HepG2 (cell line): Measurements from ENCODE around the gene C22orf39. TPM values are rescaled to one million over a fixed set of nuclear protein-coding genes. Genes with fewer than 3 reads are reported as not detected.

Experiments
- ATAC-seq: fragments of 200-7000 bp; cut with Tn5 transposase; 3 replicates; pipeline ENCODE4 v1.9.1; 2020; ENCODE audit warnings: mild to moderate bottlenecking, moderate library complexity
- BruUV-seq: library from RNA; stranded (reverse); fragments of 400-500 nt; replicated peaks from 2 replicates; lab custom pipeline; 2021; lab: Mats Ljungman, UMichigan
- CTCF ChIA-PET: fragments of 300-600 bp; formaldehyde crosslinking; extraction: SDS; loops from one replicate; lab custom pipeline; 2021; ENCODE audit warnings: low total read pairs, inconsistent platforms, low intra/inter-chr PET ratio; lab: Yijun Ruan, JAX
- POLR2A ChIA-PET: fragments of 350-600 bp; sonication (Branson Sonifier 250); formaldehyde crosslinking; loops from one replicate; lab custom pipeline; 2020; ENCODE audit warnings: antibody characterized with exemption, inconsistent platforms; lab: Yijun Ruan, JAX
- DNase-seq: peaks from one replicate; pipeline ENCODE4 v3.0.0-alpha.2; 2015; ENCODE audit warnings: low spot score
- FAIRE-seq: peaks from 3 replicates; lab custom pipeline; 2011; peaks lifted over from hg19 to GRCh38; lab: Jason Lieb, UNC
- H2AFZ ChIP-seq: one replicate; pipeline ENCODE4 v1.6.1; 2011; ENCODE audit warnings: low read length, inconsistent platforms
- H3K27ac ChIP-seq: fragments of 300-600 bp; 3 replicates; pipeline ENCODE4 v1.8.0; 2011; ENCODE audit warnings: mixed run types, mild to moderate bottlenecking, mixed read lengths, low read length, inconsistent platforms; ENCODE audit not compliant: insufficient read depth; ENCODE audit errors: extremely low read length
- H3K27me3 ChIP-seq, 2 experiments: fragments of 200-600 bp in 1 of 2; 2 replicates in 1 of 2; 3 replicates in 1 of 2; pipeline versions ENCODE4 v1.6.0 to v1.8.0; 2011; ENCODE audit warnings: low read length in 2 of 2, mild to moderate bottlenecking in 2 of 2, moderate library complexity in 2 of 2, inconsistent platforms in 1 of 2; ENCODE audit not compliant: insufficient read depth in 2 of 2, control insufficient read depth in 1 of 2
- H3K36me3 ChIP-seq, 2 experiments: fragments of 200-600 bp in 1 of 2; replicated peaks in 1 of 2; 2 replicates in 1 of 2; 3 replicates in 1 of 2; pipeline versions ENCODE4 v1.5.1 to v1.8.0; 2011; ENCODE audit warnings: low read length in 2 of 2, inconsistent platforms in 1 of 2; ENCODE audit not compliant: insufficient read depth in 2 of 2, control insufficient read depth in 1 of 2
- H3K4me1 ChIP-seq: 2 replicates; pipeline ENCODE4 v1.5.1; 2012; ENCODE audit warnings: low read length, inconsistent platforms; ENCODE audit not compliant: insufficient read depth
- H3K4me2 ChIP-seq: 2 replicates; pipeline ENCODE4 v1.6.0; 2011; ENCODE audit warnings: low read depth, low read length, inconsistent platforms
- H3K4me3 ChIP-seq, 3 experiments: fragments of 200-600 bp in 1 of 3; sonication (generic), shearing (Covaris generic) in 1 of 3; replicated peaks in 1 of 3; 2 replicates each; pipeline ENCODE4 v1.5.1; 2011 to 2016; ENCODE audit warnings: low read length in 3 of 3, inconsistent platforms in 2 of 3, low read depth in 2 of 3, mild to moderate bottlenecking in 2 of 3, control low read depth in 1 of 3, mixed read lengths in 1 of 3; ENCODE audit not compliant: insufficient read depth in 1 of 3
- H3K79me2 ChIP-seq: one replicate; pipeline ENCODE4 v1.6.1; 2011; ENCODE audit warnings: low read length, inconsistent platforms; ENCODE audit not compliant: insufficient read depth
- H3K9ac ChIP-seq: 2 replicates; pipeline ENCODE4 v1.6.0; 2011; ENCODE audit warnings: mild to moderate bottlenecking, low read depth, low read length, inconsistent platforms; ENCODE audit not compliant: insufficient read depth
- H3K9me3 ChIP-seq: 2 replicates; pipeline ENCODE4 v1.5.1; 2012; ENCODE audit warnings: mild to moderate bottlenecking, low read length
- H4K20me1 ChIP-seq: 2 replicates; pipeline ENCODE4 v1.6.0; 2011; ENCODE audit warnings: inconsistent platforms, mild to moderate bottlenecking, low read length, moderate library complexity; ENCODE audit not compliant: insufficient read depth
- CBX2 ChIP-seq, 2 experiments: fragments of 200-600 bp in 1 of 2; sonication (generic); formaldehyde crosslinking in 1 of 2; IDR thresholded peaks; 2 replicates each; pipeline versions ENCODE4 v1.7.0 to v1.8.1; 2018 to 2022; ENCODE audit warnings: low read depth in 2 of 2, low read length in 1 of 2, mild to moderate bottlenecking in 1 of 2, missing genetic modification reagents in 1 of 2
- MTA1 ChIP-seq: sonication (generic); formaldehyde crosslinking; IDR thresholded peaks from 2 replicates; pipeline ENCODE4 v1.4.0; 2020; ENCODE audit warnings: missing genetic modification reagents, mild to moderate bottlenecking, borderline replicate concordance
- RNF2 ChIP-seq: fragments of 450-650 bp; conservative IDR thresholded peaks from 2 replicates; pipeline ENCODE4 v1.6.1; 2016; ENCODE audit warnings: low read depth
- RXRA ChIP-seq: sonication (generic); formaldehyde crosslinking; IDR thresholded peaks from 2 replicates; pipeline ENCODE4 v1.5.1; 2020; ENCODE audit warnings: missing genetic modification reagents
- SIN3A ChIP-seq: IDR thresholded peaks from 2 replicates; pipeline ENCODE4 v1.6.1; 2011; ENCODE audit warnings: low read depth, mild to moderate bottlenecking, control low read depth, low read length, borderline replicate concordance
- SNAPC2 ChIP-seq: sonication (generic); formaldehyde crosslinking; IDR thresholded peaks from 2 replicates; pipeline ENCODE4 v1.8.1; 2022; ENCODE audit warnings: mild to moderate bottlenecking, missing genetic modification reagents
- ZNF136 ChIP-seq: sonication (generic); formaldehyde crosslinking; IDR thresholded peaks from 2 replicates; pipeline ENCODE4 v1.8.1; 2022; ENCODE audit warnings: low read depth, mild to moderate bottlenecking, moderate library complexity, missing genetic modification reagents
- ZNF337 ChIP-seq: sonication (generic); formaldehyde crosslinking; IDR thresholded peaks from 2 replicates; pipeline ENCODE4 v1.5.1; 2020; ENCODE audit warnings: missing genetic modification reagents, low read depth, mild to moderate bottlenecking, borderline replicate concordance
- ZNF44 ChIP-seq: sonication (generic); formaldehyde crosslinking; IDR thresholded peaks from 2 replicates; pipeline ENCODE4 v1.5.1; 2020; ENCODE audit warnings: mild to moderate bottlenecking, missing genetic modification reagents
- WGBS: methylation state at CpG from one replicate; pipeline ENCODE4 v1.1.6; 2017; ENCODE audit warnings: low lambda C conversion rate; 5-methylcytosine and 5-hydroxymethylcytosine counted together
- in situ Hi-C: cut with HindIII; loops from 2 replicates; pipeline ENCODE4 v1.10.0; 2017; ENCODE audit warnings: low pct_unique_long_range_greater_than_20kb; ENCODE audit not compliant: extremely low pct_ligation_motif_present
- intact Hi-C: fragments of 100-400 bp; cut with micrococcal nuclease; formaldehyde crosslinking; loops from one replicate; pipeline ENCODE4 v1.10.0; 2022; ENCODE audit not compliant: unreplicated experiment
- polyA plus RNA-seq, 8 experiments: library from polyadenylated mRNA; depleted of rRNA in 3 of 8; stranded (reverse) in 7 of 8; unstranded in 1 of 8; fragments of >200 nt; fragmentation: Illumina TruSeq in 4 of 8; extraction: Trizol in 4 of 8; gene quantifications; 2 replicates each; pipeline versions ENCODE4 v1.2.1 to v1.2.3, GENCODE V29; 2011 to 2016; ENCODE audit warnings: low read depth in 4 of 8, missing spikeins in 1 of 8, mixed read lengths in 1 of 8; ENCODE audit not compliant: insufficient read depth in 1 of 8
- total RNA-seq, 5 experiments: library from RNA; depleted of rRNA; stranded (reverse); fragments of >200 nt; fragmentation: Illumina TruSeq; extraction: Trizol; gene quantifications; 2 replicates each; pipeline ENCODE4 v1.2.3, GENCODE V29; 2016; ENCODE audit warnings: low read depth in 1 of 5
- TF ChIP-seq, protein P1 (sequence below): sonication (generic); formaldehyde crosslinking; IDR thresholded peaks from 2 replicates; pipeline ENCODE4 v1.8.1; 2022; ENCODE audit warnings: mild to moderate bottlenecking, missing genetic modification reagents
- TF ChIP-seq, protein P2 (sequence below): sonication (generic); formaldehyde crosslinking; IDR thresholded peaks from 2 replicates; pipeline ENCODE4 v1.5.0; 2020; ENCODE audit warnings: missing genetic modification reagents
- TF ChIP-seq, protein P3 (sequence below): sonication (generic); formaldehyde crosslinking; IDR thresholded peaks from 2 replicates; pipeline ENCODE4 v1.5.1; 2020; ENCODE audit warnings: mild to moderate bottlenecking, missing genetic modification reagents, borderline replicate concordance

The C22orf39 gene
- total and polyA plus RNA-seq, 2 of the 13 experiments (the other 11 are each of a cell fraction or from before 2014, with no cell fraction given), result 23.4 to 26.4 TPM

DNA sequence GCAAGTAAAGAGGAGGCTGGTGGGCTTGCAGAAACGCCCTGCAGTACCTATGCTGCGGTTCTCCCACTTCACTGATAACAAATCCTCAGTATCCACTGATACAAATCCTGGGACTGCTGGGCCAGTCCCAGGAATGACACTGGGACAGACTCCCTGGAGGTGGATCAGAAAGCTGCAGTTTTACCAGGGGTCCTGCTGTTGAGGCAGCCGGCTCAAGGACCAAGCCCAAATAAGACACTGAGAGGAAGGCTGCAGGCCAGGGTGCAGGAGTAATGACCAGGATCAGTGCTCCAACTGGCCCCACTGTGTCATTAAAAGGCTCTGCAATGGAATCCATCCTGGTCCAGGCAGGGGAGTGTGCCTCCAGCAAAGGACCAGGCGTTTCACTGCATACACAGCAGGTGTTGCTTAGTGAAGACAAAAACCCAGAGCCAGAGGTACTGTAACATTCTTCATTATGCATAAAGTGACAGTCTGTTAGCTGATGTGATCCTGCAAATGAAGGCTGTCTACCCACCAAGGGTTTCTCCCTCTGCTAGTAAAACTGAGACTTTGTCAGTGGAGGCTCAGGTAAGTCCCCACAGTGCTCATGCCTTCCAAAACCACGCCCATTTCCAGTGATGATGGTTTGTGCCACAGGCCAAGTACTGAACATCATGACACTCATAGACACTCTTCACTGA is 1.4 kb upstream of the C22orf39 start (continued):
- TF ChIP-seq, protein P1, sequence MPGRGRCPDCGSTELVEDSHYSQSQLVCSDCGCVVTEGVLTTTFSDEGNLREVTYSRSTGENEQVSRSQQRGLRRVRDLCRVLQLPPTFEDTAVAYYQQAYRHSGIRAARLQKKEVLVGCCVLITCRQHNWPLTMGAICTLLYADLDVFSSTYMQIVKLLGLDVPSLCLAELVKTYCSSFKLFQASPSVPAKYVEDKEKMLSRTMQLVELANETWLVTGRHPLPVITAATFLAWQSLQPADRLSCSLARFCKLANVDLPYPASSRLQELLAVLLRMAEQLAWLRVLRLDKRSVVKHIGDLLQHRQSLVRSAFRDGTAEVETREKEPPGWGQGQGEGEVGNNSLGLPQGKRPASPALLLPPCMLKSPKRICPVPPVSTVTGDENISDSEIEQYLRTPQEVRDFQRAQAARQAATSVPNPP, result no peak
- no peak for TF ChIP-seq SNAPC2 (CRISPR knock-in tag)
- no peak for TF ChIP-seq MTA1 (CRISPR knock-in tag)

DNA sequence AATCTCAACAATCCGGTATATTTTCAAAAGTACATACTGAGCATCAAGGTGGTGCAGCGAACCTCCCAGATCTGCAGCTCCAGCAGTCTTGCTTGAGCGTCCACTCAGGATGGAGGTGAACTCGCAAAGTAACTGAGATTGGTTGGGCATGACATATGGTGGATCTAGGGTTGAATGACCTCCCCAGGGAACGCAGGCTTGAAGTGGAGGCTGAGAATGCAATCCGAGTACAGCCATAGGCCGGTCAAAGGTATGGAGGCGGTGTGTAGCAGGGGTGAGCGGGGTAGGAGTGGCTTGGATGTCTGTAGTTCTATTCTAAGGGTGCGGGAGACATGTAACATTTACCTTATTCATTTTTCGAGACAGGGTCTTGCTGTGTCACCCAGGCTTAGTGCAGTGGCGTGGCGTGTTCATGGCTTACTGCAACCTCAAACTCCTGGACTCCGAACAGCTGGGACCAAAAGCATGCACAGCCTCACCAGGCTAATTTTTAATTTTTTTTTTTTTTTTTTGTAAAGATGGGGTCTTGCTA is 631 bp upstream of the C22orf39 start:
- no peaks in the 10 kb centered on the region; a peak in 1 of 5 replicates for H3K27me3 ChIP-seq
- FAIRE-seq (peak; percentile 49), ATAC-seq (peak; percentile 80), DNase-seq (peak; percentile 55)
- ChIA-PET POLR2A (interaction anchor here (1.3 to 3.4 kb wide), 5 partner anchors 16 to 304 kb away, joined by 3 to 23 read pairs (median 4); partner anchors contain the start of genes CDC45, ESS2, HIRA and MRPL40), CTCF (no interaction called here)
- peak overlapping the region; percentile 93 for H3K9ac ChIP-seq
- H3K79me2 ChIP-seq, result peaks cover 36% of the 10 kb centered on the region
- H3K27ac ChIP-seq, result peak overlapping the region; percentile 84
- peak overlapping the region; percentile 96 for H3K4me2 ChIP-seq
- intact Hi-C loops, result no loop called here
- peak overlapping the region; percentile 37 for H2AFZ ChIP-seq
- BruUV-seq, result TSS peak; percentile 68
- H4K20me1 ChIP-seq, result no peaks in the 10 kb centered on the region
- H3K36me3 ChIP-seq, result peaks cover 8 to 43% of the 10 kb centered on the region in 2 experiments
- peak overlapping the region; percentile 70 to 86 (median 81) for H3K4me3 ChIP-seq
- in situ Hi-C loops, result no loop called here
- WGBS, result 37% methylated on average over 14 of the region's 14 CpGs
- H3K4me1 ChIP-seq, result peaks cover 40% of the 10 kb centered on the region
- no peaks in the 10 kb centered on the region for H3K9me3 ChIP-seq
- TF ChIP-seq ZNF44 (CRISPR knock-in tag) (0 out of 2 replicates have a peak, but pooled peaks have one; percentile 66), RNF2 (0 out of 2 replicates have a peak, but pooled peaks have one; percentile 2), RXRA (peak; percentile 69; the same call in 1 of the 2 replicates), SIN3A (peak; percentile 19; the same call in 1 of the 2 replicates), ZNF136 (CRISPR knock-in tag) (0 out of 2 replicates have a peak, but pooled peaks have one; percentile 40), CBX2 (IDR thresholded peaks at IDR 0.05; ENCODE audit: low read depth, low read length) (no peak), CBX2 (CRISPR knock-in tag; IDR thresholded peaks at IDR 0.05; ENCODE audit: low read depth) (no peak), ZNF337 (CRISPR knock-in tag) (0 out of 2 replicates have a peak, but pooled peaks have one; percentile 7)
- TF ChIP-seq, protein P2, sequence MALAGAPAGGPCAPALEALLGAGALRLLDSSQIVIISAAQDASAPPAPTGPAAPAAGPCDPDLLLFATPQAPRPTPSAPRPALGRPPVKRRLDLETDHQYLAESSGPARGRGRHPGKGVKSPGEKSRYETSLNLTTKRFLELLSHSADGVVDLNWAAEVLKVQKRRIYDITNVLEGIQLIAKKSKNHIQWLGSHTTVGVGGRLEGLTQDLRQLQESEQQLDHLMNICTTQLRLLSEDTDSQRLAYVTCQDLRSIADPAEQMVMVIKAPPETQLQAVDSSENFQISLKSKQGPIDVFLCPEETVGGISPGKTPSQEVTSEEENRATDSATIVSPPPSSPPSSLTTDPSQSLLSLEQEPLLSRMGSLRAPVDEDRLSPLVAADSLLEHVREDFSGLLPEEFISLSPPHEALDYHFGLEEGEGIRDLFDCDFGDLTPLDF (CRISPR knock-in tag), result 0 out of 2 replicates have a peak, but pooled peaks have one; percentile 7
- TF ChIP-seq, protein P3, sequence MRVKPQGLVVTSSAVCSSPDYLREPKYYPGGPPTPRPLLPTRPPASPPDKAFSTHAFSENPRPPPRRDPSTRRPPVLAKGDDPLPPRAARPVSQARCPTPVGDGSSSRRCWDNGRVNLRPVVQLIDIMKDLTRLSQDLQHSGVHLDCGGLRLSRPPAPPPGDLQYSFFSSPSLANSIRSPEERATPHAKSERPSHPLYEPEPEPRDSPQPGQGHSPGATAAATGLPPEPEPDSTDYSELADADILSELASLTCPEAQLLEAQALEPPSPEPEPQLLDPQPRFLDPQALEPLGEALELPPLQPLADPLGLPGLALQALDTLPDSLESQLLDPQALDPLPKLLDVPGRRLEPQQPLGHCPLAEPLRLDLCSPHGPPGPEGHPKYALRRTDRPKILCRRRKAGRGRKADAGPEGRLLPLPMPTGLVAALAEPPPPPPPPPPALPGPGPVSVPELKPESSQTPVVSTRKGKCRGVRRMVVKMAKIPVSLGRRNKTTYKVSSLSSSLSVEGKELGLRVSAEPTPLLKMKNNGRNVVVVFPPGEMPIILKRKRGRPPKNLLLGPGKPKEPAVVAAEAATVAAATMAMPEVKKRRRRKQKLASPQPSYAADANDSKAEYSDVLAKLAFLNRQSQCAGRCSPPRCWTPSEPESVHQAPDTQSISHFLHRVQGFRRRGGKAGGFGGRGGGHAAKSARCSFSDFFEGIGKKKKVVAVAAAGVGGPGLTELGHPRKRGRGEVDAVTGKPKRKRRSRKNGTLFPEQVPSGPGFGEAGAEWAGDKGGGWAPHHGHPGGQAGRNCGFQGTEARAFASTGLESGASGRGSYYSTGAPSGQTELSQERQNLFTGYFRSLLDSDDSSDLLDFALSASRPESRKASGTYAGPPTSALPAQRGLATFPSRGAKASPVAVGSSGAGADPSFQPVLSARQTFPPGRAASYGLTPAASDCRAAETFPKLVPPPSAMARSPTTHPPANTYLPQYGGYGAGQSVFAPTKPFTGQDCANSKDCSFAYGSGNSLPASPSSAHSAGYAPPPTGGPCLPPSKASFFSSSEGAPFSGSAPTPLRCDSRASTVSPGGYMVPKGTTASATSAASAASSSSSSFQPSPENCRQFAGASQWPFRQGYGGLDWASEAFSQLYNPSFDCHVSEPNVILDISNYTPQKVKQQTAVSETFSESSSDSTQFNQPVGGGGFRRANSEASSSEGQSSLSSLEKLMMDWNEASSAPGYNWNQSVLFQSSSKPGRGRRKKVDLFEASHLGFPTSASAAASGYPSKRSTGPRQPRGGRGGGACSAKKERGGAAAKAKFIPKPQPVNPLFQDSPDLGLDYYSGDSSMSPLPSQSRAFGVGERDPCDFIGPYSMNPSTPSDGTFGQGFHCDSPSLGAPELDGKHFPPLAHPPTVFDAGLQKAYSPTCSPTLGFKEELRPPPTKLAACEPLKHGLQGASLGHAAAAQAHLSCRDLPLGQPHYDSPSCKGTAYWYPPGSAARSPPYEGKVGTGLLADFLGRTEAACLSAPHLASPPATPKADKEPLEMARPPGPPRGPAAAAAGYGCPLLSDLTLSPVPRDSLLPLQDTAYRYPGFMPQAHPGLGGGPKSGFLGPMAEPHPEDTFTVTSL (CRISPR knock-in tag), result peak; percentile 2; the same call in 1 of the 2 replicates
